ENCODE results near the gene EPB41L2.

The EPB41L2 gene

GRCh38 chr6:130851026-130851425, 212.0 kb downstream of the EPB41L2 start:
- Histone ChIP-seq H3K4me1 (ENCODE audit: control insufficient read depth, insufficient read depth, low read length, poor library complexity, severe bottlenecking) (peaks cover 11% of the 10 kb centered on the region), H3K4me3 (ENCODE audit: extremely low read depth, insufficient read depth, low read length, poor library complexity, severe bottlenecking) (no peak overlapping the region), H3K9me3 (ENCODE audit: control insufficient read depth, low read length) (no peaks in the 10 kb centered on the region), H3K36me3 (ENCODE audit: control insufficient read depth, insufficient read depth, low read length) (peaks cover 7% of the 10 kb centered on the region), H3K27ac (ENCODE audit: low read depth, low read length, severe bottlenecking) (no peak overlapping the region)
- WGBS, 2 experiments (ENCODE audit: insufficient coverage in 2 of 2), result 89 to 100% methylated on average over 1 of the region's 1 CpG

GRCh38 chr6:130849594-130849993, 213.5 kb downstream of the EPB41L2 start:
- no peak overlapping the region for H3K4me3 ChIP-seq (ENCODE audit: extremely low read depth, insufficient read depth, low read length, poor library complexity, severe bottlenecking)
- peaks cover 4% of the 10 kb centered on the region for H3K36me3 ChIP-seq (ENCODE audit: control insufficient read depth, insufficient read depth, low read length)
- peaks cover 11% of the 10 kb centered on the region for H3K4me1 ChIP-seq (ENCODE audit: control insufficient read depth, insufficient read depth, low read length, poor library complexity, severe bottlenecking)
- no peak overlapping the region for H3K27ac ChIP-seq (ENCODE audit: low read depth, low read length, severe bottlenecking)
- H3K9me3 ChIP-seq (ENCODE audit: control insufficient read depth, low read length), result no peaks in the 10 kb centered on the region
- WGBS, 2 experiments (ENCODE audit: insufficient coverage in 2 of 2), result 100% methylated on average over 1 of the region's 1 CpG

- WGBS, 2 experiments (ENCODE audit: insufficient coverage in 2 of 2), result 83% methylated on average over 1 of the region's 2 CpGs; no CpG with 5 or more reads in 1 of the 2 experiments
- Histone ChIP-seq H3K36me3 (ENCODE audit: control insufficient read depth, insufficient read depth, low read length) (peaks cover 4% of the 10 kb centered on the region), H3K27ac (ENCODE audit: low read depth, low read length, severe bottlenecking) (no peak overlapping the region), H3K4me3 (ENCODE audit: extremely low read depth, insufficient read depth, low read length, poor library complexity, severe bottlenecking) (no peak overlapping the region), H3K9me3 (ENCODE audit: control insufficient read depth, low read length) (no peaks in the 10 kb centered on the region), H3K4me1 (ENCODE audit: control insufficient read depth, insufficient read depth, low read length, poor library complexity, severe bottlenecking) (peaks cover 11% of the 10 kb centered on the region)
Measured at GRCh38 chr6:130848945-130849344, 214.1 kb downstream of the EPB41L2 start.

- 87 to 96% methylated on average over 3 to 4 of the region's 7 CpGs for WGBS, 2 experiments (ENCODE audit: insufficient coverage in 2 of 2)
- no peaks in the 10 kb centered on the region for H3K9me3 ChIP-seq (ENCODE audit: control insufficient read depth, low read length)
- H3K36me3 ChIP-seq (ENCODE audit: control insufficient read depth, insufficient read depth, low read length), result peaks cover 4% of the 10 kb centered on the region
- no peak overlapping the region for H3K4me3 ChIP-seq (ENCODE audit: extremely low read depth, insufficient read depth, low read length, poor library complexity, severe bottlenecking)
- no peaks in the 10 kb centered on the region for H3K4me1 ChIP-seq (ENCODE audit: control insufficient read depth, insufficient read depth, low read length, poor library complexity, severe bottlenecking)
- H3K27ac ChIP-seq (ENCODE audit: low read depth, low read length, severe bottlenecking), result no peak overlapping the region
Measured at GRCh38 chr6:130847001-130847910, 215.8 kb downstream of the EPB41L2 start.

- 100% methylated on average over 1 of the region's 1 CpG; no CpG with 5 or more reads in 1 of the 2 experiments for WGBS, 2 experiments (ENCODE audit: insufficient coverage in 2 of 2)
- H3K36me3 ChIP-seq (ENCODE audit: control insufficient read depth, insufficient read depth, low read length), result peaks cover 4% of the 10 kb centered on the region
- no peaks in the 10 kb centered on the region for H3K9me3 ChIP-seq (ENCODE audit: control insufficient read depth, low read length)
- no peak overlapping the region for H3K27ac ChIP-seq (ENCODE audit: low read depth, low read length, severe bottlenecking)
- H3K4me1 ChIP-seq (ENCODE audit: control insufficient read depth, insufficient read depth, low read length, poor library complexity, severe bottlenecking), result no peaks in the 10 kb centered on the region
- no peak overlapping the region for H3K4me3 ChIP-seq (ENCODE audit: extremely low read depth, insufficient read depth, low read length, poor library complexity, severe bottlenecking)
Measured at GRCh38 chr6:130846501-130846900, 216.5 kb downstream of the EPB41L2 start.

- no peaks in the 10 kb centered on the region for H3K4me1 ChIP-seq (ENCODE audit: control insufficient read depth, insufficient read depth, low read length, poor library complexity, severe bottlenecking)
Measured at GRCh38 chr6:130843575-130844320, 219.3 kb downstream of the EPB41L2 start.

GRCh38 chr6:130841128-130841728, 221.8 kb downstream of the EPB41L2 start:
- H3K4me1 ChIP-seq (ENCODE audit: control insufficient read depth, insufficient read depth, low read length, poor library complexity, severe bottlenecking), result no peaks in the 10 kb centered on the region
- H3K27ac ChIP-seq (ENCODE audit: low read depth, low read length, severe bottlenecking), result no peak overlapping the region
- WGBS, 2 experiments (ENCODE audit: insufficient coverage in 2 of 2), result 97 to 100% methylated on average over 1 to 3 of the region's 4 CpGs
- no peak overlapping the region for H3K4me3 ChIP-seq (ENCODE audit: extremely low read depth, insufficient read depth, low read length, poor library complexity, severe bottlenecking)
- H3K9me3 ChIP-seq (ENCODE audit: control insufficient read depth, low read length), result no peaks in the 10 kb centered on the region
- no peaks in the 10 kb centered on the region for H3K36me3 ChIP-seq (ENCODE audit: control insufficient read depth, insufficient read depth, low read length)

More at GRCh38 chr6:130843575-130844320, 219.3 kb downstream of the EPB41L2 start:
- Histone ChIP-seq H3K4me3 (ENCODE audit: extremely low read depth, insufficient read depth, low read length, poor library complexity, severe bottlenecking) (no peak overlapping the region), H3K36me3 (ENCODE audit: control insufficient read depth, insufficient read depth, low read length) (no peaks in the 10 kb centered on the region), H3K27ac (ENCODE audit: low read depth, low read length, severe bottlenecking) (no peak overlapping the region), H3K9me3 (ENCODE audit: control insufficient read depth, low read length) (no peaks in the 10 kb centered on the region)
- 50 to 60% methylated on average over 3 of the region's 3 CpGs for WGBS, 2 experiments (ENCODE audit: insufficient coverage in 2 of 2)

- no peaks in the 10 kb centered on the region for H3K9me3 ChIP-seq (ENCODE audit: control insufficient read depth, low read length)
- WGBS, 2 experiments (ENCODE audit: insufficient coverage in 2 of 2), result no CpG with 5 or more reads among the region's 2 CpGs
- H3K27ac ChIP-seq (ENCODE audit: low read depth, low read length, severe bottlenecking), result no peak overlapping the region
Measured at GRCh38 chr6:130840050-130840449, 223.0 kb downstream of the EPB41L2 start.

GRCh38 chr6:130839379-130839778, 223.7 kb downstream of the EPB41L2 start:
- no peak overlapping the region for H3K27ac ChIP-seq (ENCODE audit: low read depth, low read length, severe bottlenecking)
- no peak overlapping the region for H3K4me3 ChIP-seq (ENCODE audit: extremely low read depth, insufficient read depth, low read length, poor library complexity, severe bottlenecking)
- no CpG with 5 or more reads among the region's 2 CpGs for WGBS, 2 experiments (ENCODE audit: insufficient coverage in 2 of 2)

More at GRCh38 chr6:130840050-130840449, 223.0 kb downstream of the EPB41L2 start:
- H3K4me3 ChIP-seq (ENCODE audit: extremely low read depth, insufficient read depth, low read length, poor library complexity, severe bottlenecking), result no peak overlapping the region
- no peaks in the 10 kb centered on the region for H3K36me3 ChIP-seq (ENCODE audit: control insufficient read depth, insufficient read depth, low read length)
- no peaks in the 10 kb centered on the region for H3K4me1 ChIP-seq (ENCODE audit: control insufficient read depth, insufficient read depth, low read length, poor library complexity, severe bottlenecking)

GRCh38 chr6:130838951-130839350, 224.1 kb downstream of the EPB41L2 start:
- H3K36me3 ChIP-seq (ENCODE audit: control insufficient read depth, insufficient read depth, low read length), result no peaks in the 10 kb centered on the region
- no peak overlapping the region for H3K27ac ChIP-seq (ENCODE audit: low read depth, low read length, severe bottlenecking)
- no peaks in the 10 kb centered on the region for H3K9me3 ChIP-seq (ENCODE audit: control insufficient read depth, low read length)
- WGBS, 2 experiments (ENCODE audit: insufficient coverage in 2 of 2), result 88% methylated on average over 4 of the region's 5 CpGs; no CpG with 5 or more reads in 1 of the 2 experiments
- H3K4me1 ChIP-seq (ENCODE audit: control insufficient read depth, insufficient read depth, low read length, poor library complexity, severe bottlenecking), result no peaks in the 10 kb centered on the region
- H3K4me3 ChIP-seq (ENCODE audit: extremely low read depth, insufficient read depth, low read length, poor library complexity, severe bottlenecking), result no peak overlapping the region

More at GRCh38 chr6:130839379-130839778, 223.7 kb downstream of the EPB41L2 start:
- no peaks in the 10 kb centered on the region for H3K9me3 ChIP-seq (ENCODE audit: control insufficient read depth, low read length)
- H3K36me3 ChIP-seq (ENCODE audit: control insufficient read depth, insufficient read depth, low read length), result no peaks in the 10 kb centered on the region
- H3K4me1 ChIP-seq (ENCODE audit: control insufficient read depth, insufficient read depth, low read length, poor library complexity, severe bottlenecking), result no peaks in the 10 kb centered on the region
